ENCODE results near the gene NOD2. TPM values are rescaled to one million over a fixed set of nuclear protein-coding genes. Genes with fewer than 3 reads are reported as not detected.

NOD2 gene
- total and polyA plus RNA-seq, 2 of the 13 experiments (the other 11 are each of a cell fraction or from before 2014, with no cell fraction given), result 0.27 to 0.81 TPM

- 0 out of 2 replicates have a peak, but pooled peaks have one; percentile 19 for TF ChIP-seq ZNF609 (CRISPR knock-in tag; IDR thresholded peaks at IDR 0.05; ENCODE audit: borderline replicate concordance)
- TF ChIP-seq ZSCAN22 (CRISPR knock-in tag; IDR thresholded peaks at IDR 0.05), result no peak
- peak; percentile 79 for TF ChIP-seq CTCF (CRISPR knock-in tag; IDR thresholded peaks at IDR 0.05)
- 0 out of 2 replicates have a peak, but pooled peaks have one; percentile 57 for TF ChIP-seq KDM5B (CRISPR knock-in tag; IDR thresholded peaks at IDR 0.05; ENCODE audit: borderline replicate concordance)
- TF ChIP-seq ZNF670 (CRISPR knock-in tag; IDR thresholded peaks at IDR 0.05; ENCODE audit: borderline replicate concordance), result 0 out of 2 replicates have a peak, but pooled peaks have one; percentile 55
- TF ChIP-seq GTF2F1 (IDR thresholded peaks at IDR 0.05; ENCODE audit: low read length), result no peak
- no peak for TF ChIP-seq REL (CRISPR knock-in tag; conservative IDR thresholded peaks at IDR 0.05)
- TF ChIP-seq E2F5 (CRISPR knock-in tag; conservative IDR thresholded peaks at IDR 0.05), result no peak
- no peak for TF ChIP-seq ZBTB34 (CRISPR knock-in tag; IDR thresholded peaks at IDR 0.05)
- TF ChIP-seq ZNF274 (CRISPR knock-in tag; IDR thresholded peaks at IDR 0.05), result 0 out of 2 replicates have a peak, but pooled peaks have one; percentile 34
- TF ChIP-seq ELF1 (CRISPR knock-in tag; IDR thresholded peaks at IDR 0.05), result 0 out of 2 replicates have a peak, but pooled peaks have one; percentile 38
- TF ChIP-seq GABPA (IDR thresholded peaks at IDR 0.05; ENCODE audit: low read depth, low read length), result no peak
- no peak for TF ChIP-seq GABPA (CRISPR knock-in tag; IDR thresholded peaks at IDR 0.05; ENCODE audit: low read depth)
- 0 out of 2 replicates have a peak, but pooled peaks have one; percentile 1 for TF ChIP-seq ERF (CRISPR knock-in tag; IDR thresholded peaks at IDR 0.05)
- no peak for TF ChIP-seq ELK4 (CRISPR knock-in tag; IDR thresholded peaks at IDR 0.05; ENCODE audit: borderline replicate concordance)
- 0 out of 2 replicates have a peak, but pooled peaks have one; percentile 8 for TF ChIP-seq TGIF2 (CRISPR knock-in tag; IDR thresholded peaks at IDR 0.05)
- TF ChIP-seq SALL1 (CRISPR knock-in tag; IDR thresholded peaks at IDR 0.05), result peak; percentile 13; the same call in 1 of the 2 replicates
Measured at GRCh38 chr16:50667497-50668367, 25.7 kb upstream of the NOD2 start (continued).

Data from HepG2 (cell line).